ENCODE results near the gene PPEF2.

- TF ChIP-seq CTCF (IDR thresholded peaks at IDR 0.05) (no peak), EZH2 (IDR thresholded peaks at IDR 0.05) (no peak)
Measured at GRCh38 chr4:75921910-75922309, 19.7 kb upstream of the PPEF2 start.

Measured in neural progenitor cell (in vitro differentiated cells).